Fibroblast of villous mesenchyme (primary cell): ENCODE data around the gene ATF7IP2. TPM values are rescaled to one million over a fixed set of nuclear protein-coding genes. Genes with fewer than 3 reads are reported as not detected.
"Not testable (repeated sequence)": the region's sequence is repeated elsewhere in the genome, so short reads cannot be mapped to it uniquely, and the experiment has no call there.

Source experiments
- DNase-seq: peaks from one replicate; pipeline ENCODE4 v3.0.0-alpha.2; 2010; ENCODE audit warnings: low read depth
- H3K4me3 ChIP-seq: 2 replicates; pipeline ENCODE4 v1.5.1; 2011; ENCODE audit warnings: low read depth, mild to moderate bottlenecking, low read length
- total RNA-seq: library from RNA; depleted of rRNA; stranded (reverse); fragments of >200 nt; gene quantifications from 2 replicates; pipeline ENCODE4 v1.2.3, GENCODE V29; 2012
- TF ChIP-seq, protein P1 (sequence below): IDR thresholded peaks from 2 replicates; pipeline ENCODE4 v1.5.1; 2012; ENCODE audit warnings: low read depth, mild to moderate bottlenecking, low read length; ENCODE audit not compliant: insufficient read depth

ATF7IP2 gene
- total RNA-seq, 1 donor = 6.5 TPM

DNA sequence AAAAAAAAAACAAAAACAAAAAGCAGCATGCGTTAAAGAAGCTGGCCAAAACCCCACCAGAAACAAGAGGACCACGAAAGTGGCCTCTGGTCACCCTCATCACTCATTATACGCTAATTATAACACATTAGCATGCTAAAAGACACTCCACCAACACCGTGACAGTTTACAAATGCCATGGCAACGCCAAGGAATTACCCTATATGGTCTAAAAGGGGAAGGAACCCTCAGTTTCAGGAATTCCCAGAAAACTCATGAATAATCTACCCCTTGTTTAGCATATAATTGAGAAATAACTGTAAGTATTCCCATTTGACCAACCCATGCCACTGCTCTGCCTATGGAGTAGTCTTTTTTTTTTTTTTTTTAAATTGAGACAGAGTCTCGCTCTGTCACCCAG is 116.9 kb downstream of the ATF7IP2 start:
- H3K4me3 ChIP-seq = no peak overlapping the region
- no peak for DNase-seq
- TF ChIP-seq, protein P1, sequence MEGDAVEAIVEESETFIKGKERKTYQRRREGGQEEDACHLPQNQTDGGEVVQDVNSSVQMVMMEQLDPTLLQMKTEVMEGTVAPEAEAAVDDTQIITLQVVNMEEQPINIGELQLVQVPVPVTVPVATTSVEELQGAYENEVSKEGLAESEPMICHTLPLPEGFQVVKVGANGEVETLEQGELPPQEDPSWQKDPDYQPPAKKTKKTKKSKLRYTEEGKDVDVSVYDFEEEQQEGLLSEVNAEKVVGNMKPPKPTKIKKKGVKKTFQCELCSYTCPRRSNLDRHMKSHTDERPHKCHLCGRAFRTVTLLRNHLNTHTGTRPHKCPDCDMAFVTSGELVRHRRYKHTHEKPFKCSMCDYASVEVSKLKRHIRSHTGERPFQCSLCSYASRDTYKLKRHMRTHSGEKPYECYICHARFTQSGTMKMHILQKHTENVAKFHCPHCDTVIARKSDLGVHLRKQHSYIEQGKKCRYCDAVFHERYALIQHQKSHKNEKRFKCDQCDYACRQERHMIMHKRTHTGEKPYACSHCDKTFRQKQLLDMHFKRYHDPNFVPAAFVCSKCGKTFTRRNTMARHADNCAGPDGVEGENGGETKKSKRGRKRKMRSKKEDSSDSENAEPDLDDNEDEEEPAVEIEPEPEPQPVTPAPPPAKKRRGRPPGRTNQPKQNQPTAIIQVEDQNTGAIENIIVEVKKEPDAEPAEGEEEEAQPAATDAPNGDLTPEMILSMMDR = no peak

DNA sequence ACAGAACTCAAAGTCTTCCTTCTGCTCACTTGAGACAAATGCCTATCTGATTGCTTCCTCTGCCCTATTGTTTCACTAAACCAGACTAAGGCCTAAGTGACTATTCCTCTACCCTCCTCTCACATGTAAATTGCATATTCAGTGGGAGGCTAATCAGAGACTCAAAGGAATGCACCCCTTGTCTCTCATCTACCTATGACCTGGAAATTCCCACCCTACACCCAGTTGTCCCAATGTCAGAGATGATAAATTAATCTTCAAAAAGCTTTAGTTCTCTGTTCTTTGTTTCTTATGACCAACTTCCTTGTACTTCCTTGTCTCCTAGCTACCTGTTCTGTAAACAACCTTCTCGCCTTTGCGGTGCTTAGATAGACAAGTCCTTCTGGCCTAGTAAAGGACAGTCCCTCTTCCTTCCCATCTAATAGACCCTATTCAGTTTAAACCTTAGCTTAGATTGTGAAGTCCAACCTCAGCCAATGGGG is 118.6 kb downstream of the ATF7IP2 start:
- TF ChIP-seq, protein P1 = no peak
- no peak for DNase-seq
- no peak overlapping the region for H3K4me3 ChIP-seq

DNA sequence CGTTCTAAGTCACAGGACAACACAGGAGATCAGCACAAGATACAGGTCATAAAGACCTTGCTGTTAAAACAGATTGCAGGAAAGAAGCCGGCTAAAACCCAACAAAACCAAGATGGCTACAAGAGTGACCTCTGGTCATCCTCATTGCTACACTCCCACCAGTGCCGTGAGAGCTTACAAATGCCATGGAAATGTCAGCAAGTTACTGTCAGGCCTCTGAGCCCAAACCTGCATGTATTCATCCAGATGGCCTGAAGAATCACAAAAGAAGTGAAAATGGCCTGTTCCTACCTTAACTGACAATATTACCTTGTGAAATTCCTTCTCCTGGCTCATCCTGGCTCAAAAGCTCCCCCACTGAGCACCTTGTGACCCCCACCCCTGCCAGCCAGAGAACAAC is 119.4 kb downstream of the ATF7IP2 start:
- DNase-seq, H3K4me3 ChIP-seq: not testable (repeated sequence)

DNA sequence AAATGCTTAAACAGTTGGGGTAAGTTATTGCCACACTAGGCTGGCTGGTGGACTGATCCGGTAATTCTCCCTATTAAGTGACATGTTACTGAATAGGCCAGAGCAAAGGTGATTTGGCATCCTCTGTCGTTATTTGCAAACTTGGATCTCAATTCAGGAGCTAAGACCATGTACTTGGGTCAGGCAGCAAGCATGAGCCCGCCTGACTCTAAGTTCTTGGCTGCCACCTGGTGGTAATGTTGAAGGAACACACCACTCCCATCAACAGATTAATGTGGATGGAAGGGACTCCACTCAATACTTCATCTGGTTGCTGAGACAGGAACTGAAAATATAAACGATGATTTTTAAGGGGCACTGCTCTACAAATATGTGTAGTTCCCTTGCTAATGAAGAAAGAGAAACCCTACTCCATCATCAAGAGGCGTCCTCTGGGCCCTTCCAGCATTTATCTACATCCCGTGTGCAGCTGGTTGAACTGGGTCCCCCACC is 123.7 kb downstream of the ATF7IP2 start:
- TF ChIP-seq, protein P1 = peak; percentile 83
- peak; percentile 80 for DNase-seq
- no peak overlapping the region for H3K4me3 ChIP-seq

DNA sequence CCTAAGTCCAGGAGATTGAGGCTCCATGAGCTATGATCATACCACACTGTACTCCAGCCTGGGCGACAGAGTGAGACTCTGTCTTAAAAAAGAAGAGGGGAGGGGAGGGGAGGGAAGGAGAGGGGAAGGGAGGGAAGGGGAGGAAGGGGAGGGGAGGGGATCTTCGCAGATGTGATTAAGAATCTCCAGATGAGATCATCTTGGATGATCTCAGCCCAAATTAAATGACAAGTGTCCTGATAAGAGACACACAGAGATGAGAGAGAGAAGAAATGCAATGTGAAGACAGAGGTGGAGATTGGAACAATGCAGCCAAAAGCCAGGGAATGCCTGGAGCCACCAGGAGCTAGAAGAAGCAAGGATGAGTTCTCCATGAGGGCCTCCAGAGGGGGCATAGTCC is 124.4 kb downstream of the ATF7IP2 start:
- TF ChIP-seq, protein P1 = no peak
- DNase-seq = no peak
- H3K4me3 ChIP-seq = no peak overlapping the region

DNA sequence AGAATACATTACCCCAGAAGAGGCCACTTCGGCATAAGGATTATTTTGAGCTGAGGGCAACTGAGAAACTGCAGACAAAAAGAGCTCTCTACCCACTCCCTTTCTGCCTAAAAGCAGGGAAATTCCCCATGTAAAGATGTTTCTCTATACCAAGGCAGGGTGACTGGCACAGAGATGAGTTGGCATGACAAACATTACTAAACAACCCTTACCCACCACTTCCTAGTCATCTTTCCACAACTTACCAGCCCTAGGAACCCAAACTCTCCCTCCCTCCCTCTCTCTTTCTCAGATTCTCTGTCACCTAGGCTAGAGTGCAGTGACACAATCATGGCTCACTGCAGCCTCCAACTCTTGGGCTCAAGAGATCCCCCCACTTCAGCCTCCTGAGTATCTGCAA is 126.0 kb downstream of the ATF7IP2 start:
- DNase-seq = no peak
- no peak overlapping the region for H3K4me3 ChIP-seq
- TF ChIP-seq, protein P1 = no peak

DNA sequence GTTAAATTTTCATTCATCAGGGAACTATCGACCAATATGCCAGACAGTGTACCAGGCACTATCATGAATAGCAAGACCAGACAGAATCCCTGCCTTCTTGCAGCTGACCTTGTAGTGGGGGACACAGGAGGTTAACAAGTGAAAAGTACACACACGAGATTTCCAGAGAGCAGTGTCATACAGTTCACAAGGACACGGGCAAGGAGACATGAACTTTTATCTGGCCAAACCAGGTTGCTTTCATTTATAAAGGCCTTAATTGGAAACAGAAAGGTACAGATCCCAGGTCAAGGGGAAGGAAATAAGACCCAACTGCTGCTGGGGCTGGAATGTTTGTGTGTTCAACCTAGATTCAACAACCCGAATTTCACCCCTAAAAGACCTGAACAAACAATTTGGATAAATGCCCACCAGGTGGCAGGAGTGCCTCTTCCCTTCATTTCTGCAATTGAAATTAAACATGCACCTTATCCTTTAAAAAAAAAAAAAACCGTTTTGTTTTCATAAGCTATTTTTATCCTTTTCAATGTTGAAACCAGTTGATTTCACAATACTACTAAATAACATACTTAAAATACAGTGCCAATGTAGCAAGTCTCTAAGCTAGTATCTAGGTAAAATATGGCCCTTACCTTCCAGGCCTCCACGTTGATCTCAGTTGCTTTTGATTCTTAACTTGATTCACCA is 128.7 kb downstream of the ATF7IP2 start:
- peak; percentile 76 for DNase-seq
- TF ChIP-seq, protein P1 = peak; percentile 59
- H3K4me3 ChIP-seq = no peak overlapping the region
